NCI-H510A (cell line): ENCODE results near the gene CWF19L1.
"Not testable (repeated sequence)": the region's sequence is repeated elsewhere in the genome, so short reads cannot be mapped to it uniquely, and the experiment has no call there.

Experiments
- DNase-seq: peaks from one replicate; lab custom pipeline; 2025; lab: John Stamatoyannopoulos, UW

CWF19L1 gene

DNA sequence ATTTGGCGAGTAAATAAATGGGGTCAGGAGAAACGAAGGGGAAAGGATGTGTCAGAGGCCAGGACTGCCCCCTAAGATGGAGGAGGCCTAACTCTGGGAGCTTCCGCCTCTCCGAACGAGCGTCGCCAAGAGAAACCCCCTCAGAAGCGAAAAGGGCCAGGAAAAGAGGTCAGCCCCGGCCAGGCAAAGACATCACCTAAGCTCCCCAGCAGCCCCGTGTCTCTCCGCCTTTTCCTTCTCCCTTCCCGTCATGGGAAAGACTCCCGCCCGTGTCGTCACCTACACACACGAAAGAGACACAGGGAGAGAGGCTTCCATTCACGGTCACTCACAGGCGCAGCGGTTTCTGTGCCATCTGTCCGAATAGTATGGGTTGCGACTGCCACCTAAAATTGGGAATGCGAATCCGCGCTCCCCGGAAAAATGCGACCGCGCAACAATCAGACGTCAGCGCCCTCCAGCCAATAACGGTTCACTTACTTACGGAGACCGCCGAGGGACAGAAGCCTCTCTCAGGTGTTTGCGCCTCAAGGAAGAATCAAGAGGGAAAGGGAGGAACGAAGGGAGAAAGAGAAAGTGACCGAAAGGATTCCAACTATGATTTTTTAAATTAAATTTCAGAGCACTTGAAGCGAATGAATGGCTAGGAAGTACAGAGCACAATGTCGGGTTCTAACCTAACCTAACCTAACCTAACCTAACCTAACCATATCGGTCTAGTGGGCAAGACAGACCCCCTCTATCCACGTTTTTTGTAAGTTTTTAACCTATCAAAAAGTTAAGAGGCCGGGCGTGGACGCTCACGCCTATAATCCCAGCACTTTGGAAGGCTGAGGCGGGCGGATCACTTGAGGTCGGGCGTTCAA lies at the start of gene CWF19L1:
Gene CWF19L1 (minus strand): TSS at position 400 of the 866 bp plus-strand sequence. CDS start 45 bp downstream, at position 355.
- peak; percentile 75 for DNase-seq

DNA sequence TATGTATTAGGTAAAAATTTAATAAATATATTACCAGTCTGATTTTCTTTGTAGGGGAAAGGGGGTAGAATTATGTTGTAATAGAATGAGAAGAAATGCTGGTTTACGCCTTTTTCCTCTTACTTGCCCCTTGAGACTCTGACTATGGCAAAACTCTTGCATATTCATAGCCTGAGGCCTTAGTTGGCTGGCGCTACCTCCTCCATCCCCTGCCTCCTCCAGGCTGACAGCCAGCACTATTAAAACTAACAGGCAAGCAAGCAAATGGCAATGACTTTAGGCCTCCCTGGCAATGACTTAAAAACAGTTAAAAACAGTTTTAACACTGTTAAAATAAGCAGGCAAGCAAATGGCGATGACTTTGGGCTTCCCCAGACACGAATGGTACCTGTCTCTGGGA lies 48.2 kb upstream of the CWF19L1 start:
- no peak for DNase-seq

DNA sequence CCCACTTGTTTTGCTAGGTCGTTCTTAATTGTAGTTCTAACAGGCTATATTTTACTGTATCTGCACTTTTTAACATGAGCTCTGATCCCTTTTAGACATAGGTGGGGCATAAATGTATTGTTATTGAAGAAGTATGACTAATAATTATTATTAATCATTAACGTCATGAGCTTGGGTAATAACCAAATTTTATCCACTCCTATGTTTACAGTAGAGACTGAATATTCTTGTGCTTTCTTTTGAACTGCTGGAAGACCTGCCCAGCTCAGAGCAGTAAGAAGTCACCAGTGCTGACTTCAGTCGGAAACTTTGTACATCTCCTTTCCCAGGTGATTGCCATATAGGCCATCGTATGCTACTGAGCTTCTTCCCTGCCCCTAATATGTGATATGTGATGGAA lies 43.9 kb upstream of the CWF19L1 start:
- no peak for DNase-seq

DNA sequence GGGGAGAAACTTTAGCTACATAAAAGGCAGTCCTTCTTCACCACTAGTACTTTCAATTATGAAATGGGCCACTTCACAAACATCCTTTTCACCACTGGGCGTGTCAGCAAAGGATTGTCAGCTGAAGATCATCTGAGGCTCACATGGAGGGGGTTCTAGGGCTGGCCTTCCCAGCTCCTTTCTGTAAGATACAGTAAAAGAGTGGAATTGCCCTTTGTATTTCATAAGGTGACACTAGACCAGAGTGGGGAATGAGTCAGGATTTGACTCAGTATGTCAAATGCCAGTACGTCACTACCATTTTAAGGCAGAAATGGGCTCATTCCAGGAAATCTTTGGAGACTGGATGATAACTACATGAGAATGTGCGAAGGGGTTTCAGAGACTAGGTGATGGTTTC lies 40.2 kb upstream of the CWF19L1 start:
- no peak for DNase-seq

DNA sequence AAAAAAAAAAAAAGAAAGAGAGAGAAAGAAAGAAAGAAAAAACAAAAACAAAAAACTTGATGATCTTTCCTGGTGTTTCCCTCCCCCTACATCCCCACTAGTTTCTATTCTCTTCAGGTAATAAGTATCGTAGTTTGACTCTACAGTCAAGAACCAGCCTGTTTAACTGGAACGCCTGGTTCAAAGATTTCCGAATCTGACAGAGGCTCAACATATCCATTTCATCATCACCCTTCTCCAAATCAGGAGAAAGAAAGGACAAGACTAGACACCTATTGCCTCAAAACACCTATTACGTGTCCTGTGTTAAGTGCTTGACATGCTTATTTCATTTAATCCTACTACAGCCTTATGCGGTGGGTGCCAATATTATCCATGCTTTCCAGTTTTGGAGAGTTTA lies 39.4 kb upstream of the CWF19L1 start:
- DNase-seq: no peak

DNA sequence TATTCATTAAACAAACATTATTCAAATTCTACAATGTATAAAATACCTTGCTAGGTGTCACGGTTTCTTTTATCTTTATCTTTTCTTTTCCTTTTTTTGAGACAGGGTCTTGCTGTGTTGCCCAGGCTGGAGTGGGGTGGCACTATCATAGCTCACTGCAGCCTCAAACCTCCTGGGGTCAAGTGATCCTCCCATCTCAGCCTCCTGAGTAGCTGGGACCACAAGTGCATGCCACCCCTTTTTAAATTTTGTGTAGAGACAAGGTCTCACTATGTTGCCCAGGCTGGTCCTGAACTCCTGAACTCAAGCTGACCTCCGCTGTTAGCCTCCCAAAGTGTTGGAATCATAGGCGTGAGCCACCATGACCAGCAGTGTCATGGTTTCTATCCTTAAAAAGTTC lies 37.0 kb upstream of the CWF19L1 start:
- DNase-seq: no peak

DNA sequence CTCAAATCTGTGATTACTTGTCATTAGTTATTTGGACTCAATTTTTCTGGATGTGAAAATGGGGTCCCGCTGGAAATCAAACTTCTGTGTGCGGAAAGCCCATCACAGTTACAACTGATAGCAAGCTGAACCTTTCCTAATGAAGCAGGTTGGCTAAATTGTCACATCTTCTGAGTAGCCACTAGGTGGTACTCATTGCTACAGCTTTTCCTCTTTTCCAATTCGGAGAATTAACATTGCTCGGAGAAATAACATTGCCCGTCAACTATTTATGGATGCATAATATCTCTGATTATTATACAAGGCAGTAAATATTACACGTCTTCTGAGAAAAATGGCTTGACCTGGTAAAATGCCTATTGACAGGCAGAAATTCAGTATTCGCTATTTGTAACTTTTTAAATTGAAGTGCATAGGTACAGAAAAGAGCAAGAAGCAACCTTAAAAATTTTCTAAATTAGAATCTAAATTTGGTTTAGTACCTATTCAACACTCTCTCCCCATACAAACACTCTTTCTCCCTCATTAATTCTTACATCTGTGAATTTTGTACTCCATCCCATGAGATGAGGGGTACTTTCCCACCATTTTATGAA lies 36.4 kb upstream of the CWF19L1 start:
- peak; percentile 7 for DNase-seq

DNA sequence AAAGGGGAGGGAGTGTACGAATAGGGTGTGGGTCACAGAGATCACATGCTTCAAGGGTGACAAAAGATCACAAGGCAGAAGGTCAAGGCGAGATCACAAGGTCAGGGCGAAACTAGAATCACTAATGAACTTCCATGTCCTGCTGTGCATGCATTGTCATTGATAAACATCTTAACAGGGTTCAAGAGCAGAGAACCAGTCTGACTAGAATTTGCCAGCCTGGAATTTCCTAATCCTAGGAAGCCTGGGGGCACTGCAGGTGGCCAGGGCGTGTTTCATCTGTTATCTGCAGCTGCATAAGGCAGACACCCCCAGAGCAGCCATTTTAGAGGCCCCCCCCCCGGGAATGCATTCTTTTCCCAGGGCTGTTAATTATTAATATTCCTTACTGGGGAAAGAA lies 33.7 kb upstream of the CWF19L1 start:
- DNase-seq: peak; percentile 5

DNA sequence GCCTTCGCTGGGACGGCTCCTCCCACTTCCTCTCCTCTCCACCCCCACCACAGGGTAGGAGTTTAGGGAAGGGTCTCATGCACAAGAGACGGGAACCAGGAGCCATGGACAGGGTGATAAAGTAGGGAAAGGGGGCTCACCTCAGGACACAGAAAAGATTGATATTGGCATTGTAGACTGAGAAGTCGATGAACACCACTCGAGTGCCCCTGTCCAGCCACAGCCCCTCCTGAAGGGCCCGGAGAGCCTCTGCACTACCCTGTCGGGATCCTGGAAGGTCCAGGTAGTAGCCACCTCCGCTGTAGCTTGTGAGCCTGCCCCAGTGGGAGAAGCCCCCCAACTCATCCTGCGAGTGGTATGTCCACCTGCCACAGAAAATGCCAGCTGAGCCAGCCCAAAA lies 29.8 kb upstream of the CWF19L1 start:
- no peak for DNase-seq

DNA sequence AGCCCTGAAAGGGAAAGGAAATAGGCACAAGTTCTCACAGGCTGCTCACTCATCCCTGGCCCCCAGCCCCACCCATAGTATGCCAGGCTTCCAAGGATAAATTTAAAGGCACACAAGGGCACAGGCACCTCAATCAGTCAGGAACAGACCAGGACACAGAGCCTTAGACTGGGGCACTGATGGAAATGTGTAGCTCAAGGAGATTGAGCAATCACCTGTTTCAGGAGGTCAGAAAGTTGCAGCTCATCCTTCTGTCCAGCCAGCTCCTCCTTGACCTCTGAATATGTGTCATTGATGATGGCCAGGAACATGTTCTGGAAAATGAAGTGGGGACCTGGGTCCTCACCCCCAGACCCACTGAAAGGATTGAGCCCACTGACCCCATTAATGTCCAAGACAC lies 25.6 kb upstream of the CWF19L1 start:
- DNase-seq: no peak

DNA sequence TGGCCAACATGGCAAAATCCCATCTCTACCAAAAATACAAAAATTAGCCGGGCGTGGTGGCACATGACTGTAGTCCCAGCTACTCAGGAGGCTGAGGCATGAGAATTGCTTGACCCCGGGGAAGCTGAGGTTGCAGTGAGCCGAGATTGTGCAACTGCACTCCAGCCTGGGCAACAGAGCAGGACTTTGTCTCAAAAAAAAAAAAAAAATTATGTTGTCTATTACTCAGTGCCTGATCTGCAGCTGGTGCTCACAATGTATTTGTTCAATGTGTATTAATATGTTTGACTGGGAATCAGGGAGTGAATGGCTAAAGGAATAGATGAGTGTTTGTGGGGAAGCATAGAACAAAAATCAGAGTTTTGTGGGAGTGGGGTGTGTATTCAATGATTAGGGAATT lies 24.9 kb upstream of the CWF19L1 start:
- DNase-seq: not testable (repeated sequence)

DNA sequence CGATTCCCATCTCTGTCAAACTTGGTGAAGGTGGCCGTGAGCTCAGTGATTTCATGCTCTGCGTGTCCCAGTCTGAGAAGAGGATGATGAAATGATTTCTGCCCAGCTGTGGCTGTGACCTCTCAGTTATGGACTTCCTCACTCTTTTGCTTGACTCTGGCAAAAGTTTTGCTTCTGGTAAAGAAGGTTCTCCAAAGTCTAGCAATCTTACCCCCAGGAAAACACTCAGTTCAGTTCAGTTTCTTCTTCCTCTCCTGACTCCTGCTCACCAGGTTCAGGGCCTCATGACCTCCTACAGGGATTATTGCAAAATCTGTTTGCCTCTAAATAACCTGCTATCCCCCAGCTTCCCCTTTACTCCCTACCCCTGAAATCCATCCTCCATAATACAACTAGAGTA lies 23.9 kb upstream of the CWF19L1 start:
- no peak for DNase-seq

DNA sequence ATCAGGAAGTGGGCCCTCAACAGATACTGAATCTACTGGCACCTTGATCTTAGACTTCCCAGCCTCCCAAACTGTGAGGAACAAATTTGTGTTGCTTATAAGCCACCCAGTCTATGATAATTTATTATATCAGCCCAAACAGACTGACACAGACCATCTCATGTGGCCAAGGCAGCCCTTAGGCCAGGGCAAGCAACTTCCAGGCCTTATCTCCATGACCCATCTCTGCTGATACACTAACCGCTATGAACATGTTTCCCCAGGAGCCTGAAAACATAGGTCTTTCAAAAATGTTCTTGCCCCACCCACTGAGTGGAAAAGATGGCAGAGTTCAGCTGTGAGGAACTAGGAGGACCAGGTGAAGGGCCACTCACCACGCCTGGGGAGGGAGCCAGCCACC lies 22.2 kb upstream of the CWF19L1 start:
- DNase-seq: no peak

DNA sequence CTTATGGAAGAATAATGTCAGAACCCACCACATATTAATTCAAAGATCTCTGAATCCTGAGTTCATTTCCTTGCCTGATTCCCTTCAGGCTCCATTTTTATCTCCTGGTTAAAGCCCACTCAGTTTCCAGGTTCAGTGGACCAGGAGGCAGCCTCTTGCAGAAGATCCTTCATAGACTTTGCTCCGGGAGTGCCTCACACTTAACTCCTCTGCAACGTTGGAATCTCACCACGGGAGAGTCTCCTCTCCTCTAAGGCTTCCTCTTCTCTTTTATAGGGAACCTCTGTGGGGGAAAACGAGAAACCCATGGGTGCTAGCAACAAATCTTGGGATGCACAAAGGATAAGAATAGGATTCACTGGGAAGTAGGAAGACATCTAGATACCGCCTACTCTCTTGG lies 20.8 kb upstream of the CWF19L1 start:
- DNase-seq: no peak

DNA sequence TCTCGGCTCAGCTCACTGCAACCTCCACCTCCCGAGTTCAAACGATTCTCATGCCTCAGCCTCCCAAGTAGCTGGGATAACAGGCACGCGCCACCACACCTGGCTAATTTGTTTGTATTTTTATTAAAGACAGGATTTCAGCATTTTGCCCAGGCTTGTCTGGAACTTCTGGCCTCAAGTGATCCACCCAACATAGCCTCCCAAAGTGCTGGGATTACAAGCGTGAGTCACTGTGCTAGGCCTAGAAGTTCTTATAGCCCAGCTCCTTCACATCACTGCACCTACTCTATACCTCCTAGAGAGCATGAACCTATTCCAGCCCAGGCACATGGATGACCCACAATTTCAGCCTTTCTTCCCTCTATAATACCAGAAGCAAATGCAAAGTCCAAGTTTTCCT lies 20.3 kb upstream of the CWF19L1 start:
- DNase-seq: no peak

DNA sequence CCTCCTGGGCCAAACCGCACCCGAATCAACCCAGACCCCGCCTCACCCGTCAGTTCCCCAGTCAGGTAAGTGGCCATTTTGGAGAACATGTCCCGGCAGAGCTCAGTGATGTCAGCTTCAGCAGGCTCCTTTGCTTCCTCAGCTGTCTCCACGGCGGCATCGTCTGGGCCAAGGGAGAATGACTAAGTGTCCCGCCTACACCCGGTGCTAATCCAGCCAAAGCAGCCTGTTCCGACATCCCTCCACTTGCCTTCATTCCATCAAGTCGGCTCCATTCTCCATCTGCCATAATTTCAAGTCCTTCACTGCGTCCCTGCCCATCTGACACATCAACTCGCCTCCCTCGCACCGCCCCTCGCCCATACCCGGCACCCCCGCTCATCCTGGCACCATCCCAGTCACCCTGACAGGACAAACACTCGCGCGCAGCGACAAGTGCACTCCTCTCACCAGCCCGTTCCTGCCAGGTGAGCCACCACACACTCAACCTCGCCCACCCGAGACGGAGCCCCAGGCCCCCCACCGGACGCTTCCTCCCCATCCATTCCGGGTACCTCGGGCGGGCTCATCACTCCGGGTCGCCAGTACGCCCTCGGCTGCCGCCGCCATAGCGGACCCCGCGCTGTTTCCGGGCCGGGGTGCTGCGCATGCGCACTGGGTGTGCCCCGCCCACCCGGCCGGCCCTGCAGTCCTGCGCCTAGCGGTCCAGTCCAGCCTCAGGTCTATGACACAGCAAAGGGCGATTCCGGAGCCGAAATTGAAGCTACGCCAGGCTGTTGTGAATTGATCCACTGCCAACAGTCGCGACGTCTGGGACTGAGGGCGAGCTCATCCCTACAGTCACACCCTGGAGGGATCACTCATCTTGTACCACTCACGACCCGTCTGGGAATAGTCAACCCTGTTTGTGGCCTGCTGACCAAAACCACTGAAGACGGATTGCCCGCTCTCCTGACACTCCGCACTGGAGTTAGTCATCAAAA lies 18.9 kb upstream of the CWF19L1 start, which contains the start of gene BLOC1S2:
Gene BLOC1S2 (minus strand): TSS at position 630 of the 983 bp plus-strand sequence. CDS start 21 bp downstream, at position 609.
- DNase-seq: peak; percentile 64

DNA sequence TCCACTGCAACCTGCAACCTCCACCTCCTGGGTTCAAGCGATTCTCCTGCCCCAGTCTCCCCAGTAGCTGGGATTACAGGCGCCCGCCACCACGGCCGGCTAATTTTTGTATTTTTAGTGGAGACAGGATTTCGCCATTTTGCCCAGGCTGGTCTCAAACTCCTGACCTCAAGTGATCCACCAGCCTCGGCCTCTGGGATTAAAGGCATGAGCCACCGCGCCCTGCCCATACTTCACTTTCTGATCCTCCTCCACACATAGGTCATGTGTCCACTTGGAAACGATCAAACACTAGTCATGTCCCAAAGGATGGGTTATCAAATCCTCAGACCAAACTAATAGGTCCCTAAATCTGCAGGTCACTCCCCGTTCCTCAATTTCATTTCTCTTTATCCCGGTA lies 17.9 kb upstream of the CWF19L1 start:
- DNase-seq: not testable (repeated sequence)

DNA sequence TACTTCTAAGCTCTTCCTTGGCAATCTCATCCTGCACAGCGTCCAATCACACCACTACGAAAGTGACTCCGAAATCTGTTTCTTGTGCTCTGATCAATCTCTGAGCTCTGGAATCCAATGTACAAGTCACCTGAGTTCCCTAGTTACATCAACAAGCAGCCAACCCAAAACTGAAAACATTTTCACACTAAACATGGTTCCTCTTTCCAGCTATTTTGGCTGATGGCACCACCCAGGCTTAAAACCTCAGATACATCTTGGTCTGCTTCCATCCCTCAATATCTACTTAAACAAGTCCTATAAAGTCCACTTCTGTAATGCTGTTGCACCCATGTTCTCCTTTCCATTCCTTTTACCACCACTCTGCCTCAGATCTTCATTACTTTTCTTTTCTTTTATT lies 15.5 kb upstream of the CWF19L1 start:
- DNase-seq: no peak

DNA sequence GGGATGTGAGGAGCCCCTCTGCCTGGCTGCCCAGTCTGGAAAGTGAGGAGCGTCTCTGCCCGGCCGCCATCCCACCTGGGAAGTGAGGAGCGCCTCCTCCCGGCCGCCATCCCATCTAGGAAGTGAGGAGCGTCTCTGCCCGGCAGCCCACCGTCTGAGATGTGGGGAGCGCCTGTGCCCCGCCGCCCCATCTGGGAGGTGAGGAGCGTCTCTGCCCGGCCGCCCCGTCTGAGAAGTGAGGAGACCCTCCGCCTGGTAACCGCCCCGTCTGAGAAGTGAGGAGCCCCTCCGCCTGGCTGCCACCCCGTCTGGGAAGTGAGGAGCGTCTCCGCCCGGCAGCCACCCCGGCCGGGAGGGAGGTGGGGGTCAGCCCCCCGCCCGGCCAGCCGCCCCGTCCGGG lies 9.5 kb upstream of the CWF19L1 start:
- DNase-seq: not testable (repeated sequence)

DNA sequence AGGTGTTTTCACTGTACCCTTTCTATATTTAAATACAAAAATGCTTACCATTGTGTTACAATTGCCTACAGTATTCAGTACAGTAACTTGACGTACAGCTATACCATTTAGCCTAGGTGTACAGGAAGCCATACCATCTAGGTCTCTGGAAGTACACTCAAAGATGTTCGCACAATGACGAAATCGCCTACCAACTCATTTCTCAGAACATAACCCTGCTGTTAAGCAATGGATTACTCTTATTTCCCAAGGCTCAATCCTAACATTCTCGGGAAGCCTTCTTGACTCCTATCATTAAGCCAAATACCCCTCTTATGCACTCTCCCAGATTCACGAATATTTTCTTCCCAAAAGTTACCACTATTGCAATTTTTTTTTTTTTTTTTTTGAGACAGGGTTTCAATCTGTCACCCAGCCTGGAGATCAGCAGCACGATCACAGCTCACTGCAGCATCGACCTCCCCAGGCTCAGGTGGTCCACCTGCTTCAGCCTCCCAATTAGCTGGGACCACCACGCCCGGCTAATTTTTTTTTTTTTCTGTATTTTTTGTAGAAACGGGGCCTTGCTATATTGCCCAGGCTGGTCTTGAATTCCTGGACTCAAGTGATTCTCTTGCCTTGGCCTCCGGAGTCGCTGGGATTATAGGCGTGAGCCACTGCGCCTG lies 1.5 kb downstream of the CWF19L1 start:
- DNase-seq: no peak

DNA sequence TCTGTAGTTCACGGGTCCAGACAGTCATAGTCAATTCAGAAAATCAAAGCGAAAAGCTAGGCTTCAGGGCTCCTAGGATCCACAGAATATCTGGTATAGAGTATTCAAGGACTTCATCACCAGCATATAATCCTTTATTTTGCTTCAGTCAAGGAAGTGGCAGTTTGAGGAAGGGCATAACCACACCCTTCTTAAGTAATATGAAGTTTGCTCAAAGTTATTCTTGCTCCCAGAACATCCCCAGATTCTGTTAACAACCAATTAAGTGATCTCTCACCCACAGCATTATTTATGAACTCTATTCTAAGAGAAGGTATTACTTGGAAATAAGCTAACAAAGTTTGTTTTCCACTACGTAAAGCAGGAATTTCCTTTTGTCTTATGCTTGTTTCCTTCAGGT lies 13.2 kb downstream of the CWF19L1 start:
- no peak for DNase-seq

DNA sequence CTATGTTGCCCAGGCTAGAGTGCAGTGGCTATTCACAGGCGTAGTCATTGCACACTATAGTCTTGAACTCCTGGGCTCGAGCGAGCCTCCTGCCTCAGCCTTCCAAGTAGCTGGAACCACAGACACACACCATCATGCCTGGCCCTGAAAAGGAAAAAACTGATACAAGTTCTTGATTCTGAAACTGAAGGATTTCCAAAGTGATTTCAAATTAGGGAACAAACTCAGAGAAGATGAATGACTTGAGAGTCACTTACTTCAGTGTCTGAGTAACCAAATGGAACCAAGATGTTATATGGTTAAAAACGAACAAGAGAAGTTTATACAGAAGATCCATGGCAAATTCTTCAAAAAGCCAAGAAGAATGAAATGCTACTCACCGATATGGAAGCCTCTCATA lies 14.4 kb downstream of the CWF19L1 start:
- no peak for DNase-seq
